Measurements from ENCODE around the gene KLHL6.
"Not testable (repeated sequence)": the region's sequence is repeated elsewhere in the genome, so short reads cannot be mapped to it uniquely, and the experiment has no call there.

The KLHL6 gene, protein sequence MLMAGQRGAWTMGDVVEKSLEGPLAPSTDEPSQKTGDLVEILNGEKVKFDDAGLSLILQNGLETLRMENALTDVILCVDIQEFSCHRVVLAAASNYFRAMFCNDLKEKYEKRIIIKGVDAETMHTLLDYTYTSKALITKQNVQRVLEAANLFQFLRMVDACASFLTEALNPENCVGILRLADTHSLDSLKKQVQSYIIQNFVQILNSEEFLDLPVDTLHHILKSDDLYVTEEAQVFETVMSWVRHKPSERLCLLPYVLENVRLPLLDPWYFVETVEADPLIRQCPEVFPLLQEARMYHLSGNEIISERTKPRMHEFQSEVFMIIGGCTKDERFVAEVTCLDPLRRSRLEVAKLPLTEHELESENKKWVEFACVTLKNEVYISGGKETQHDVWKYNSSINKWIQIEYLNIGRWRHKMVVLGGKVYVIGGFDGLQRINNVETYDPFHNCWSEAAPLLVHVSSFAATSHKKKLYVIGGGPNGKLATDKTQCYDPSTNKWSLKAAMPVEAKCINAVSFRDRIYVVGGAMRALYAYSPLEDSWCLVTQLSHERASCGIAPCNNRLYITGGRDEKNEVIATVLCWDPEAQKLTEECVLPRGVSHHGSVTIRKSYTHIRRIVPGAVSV

DNA sequence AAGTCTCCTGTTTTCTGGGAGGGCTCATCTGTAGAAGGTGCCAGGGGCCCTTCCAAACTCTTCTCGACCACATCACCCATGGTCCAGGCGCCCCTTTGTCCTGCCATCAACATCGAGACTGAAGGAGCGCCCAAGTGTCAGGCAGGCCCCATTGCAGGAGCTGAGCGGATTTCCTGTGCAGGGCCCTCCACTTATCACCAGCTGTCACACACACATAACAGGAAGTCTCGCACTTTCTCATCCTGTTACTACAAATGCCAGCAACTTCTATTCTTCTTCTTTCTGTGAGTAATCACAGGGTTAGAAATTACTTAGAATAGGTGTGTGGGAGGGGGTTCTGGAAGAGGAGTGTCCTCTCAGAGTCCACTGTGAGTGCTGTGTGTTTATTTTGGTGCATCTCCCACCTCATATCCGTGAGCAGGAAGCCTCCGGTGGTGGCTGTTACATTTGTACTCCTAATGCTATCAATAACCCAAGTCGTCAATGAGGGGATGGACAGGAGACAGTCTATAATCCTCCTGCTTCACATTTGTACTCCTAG is at the start of gene KLHL6:
Gene KLHL6 (minus strand): TSS at position 166 of the 541 bp plus-strand sequence. CDS start 53 bp downstream, at position 113.
- no peak for DNase-seq

GRCh38 chr3:183597959-183598358 is 42.5 kb upstream of the KLHL6 start:
- DNase-seq = no peak

GRCh38 chr3:183594636-183595035 is 39.1 kb upstream of the KLHL6 start:
- DNase-seq = no peak

GRCh38 chr3:183592821-183593220 is 37.3 kb upstream of the KLHL6 start:
- DNase-seq = no peak

DNA sequence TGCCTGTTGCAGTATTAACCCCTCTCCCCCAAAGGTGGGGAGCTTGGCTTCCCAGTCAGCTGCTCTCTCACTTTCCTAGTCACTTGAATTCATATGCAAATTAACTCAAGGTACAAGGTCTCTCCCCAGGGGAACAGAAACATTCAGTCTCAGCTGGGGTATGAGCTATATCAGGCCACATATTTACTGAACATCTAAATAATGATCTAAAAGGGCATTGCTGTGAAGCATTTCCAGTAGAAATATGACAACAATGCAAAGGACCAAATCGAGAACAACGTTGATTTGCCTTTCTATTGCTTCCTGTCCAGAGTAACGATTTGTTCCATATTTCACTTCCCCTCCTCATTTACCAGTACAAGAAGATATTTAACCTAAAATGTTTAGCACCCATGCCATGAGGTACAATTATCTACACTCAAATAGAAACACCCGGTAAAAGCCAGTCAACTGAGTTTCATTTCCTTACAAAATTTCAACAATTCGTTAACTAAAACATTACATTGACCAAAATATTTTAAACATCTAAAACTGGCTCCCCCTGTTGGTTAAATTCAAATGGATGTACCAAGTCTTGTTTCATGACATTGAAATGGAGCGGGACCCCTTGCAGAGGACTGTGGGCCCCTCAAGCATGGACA is 36.5 kb upstream of the KLHL6 start:
- DNase-seq = no peak

DNA sequence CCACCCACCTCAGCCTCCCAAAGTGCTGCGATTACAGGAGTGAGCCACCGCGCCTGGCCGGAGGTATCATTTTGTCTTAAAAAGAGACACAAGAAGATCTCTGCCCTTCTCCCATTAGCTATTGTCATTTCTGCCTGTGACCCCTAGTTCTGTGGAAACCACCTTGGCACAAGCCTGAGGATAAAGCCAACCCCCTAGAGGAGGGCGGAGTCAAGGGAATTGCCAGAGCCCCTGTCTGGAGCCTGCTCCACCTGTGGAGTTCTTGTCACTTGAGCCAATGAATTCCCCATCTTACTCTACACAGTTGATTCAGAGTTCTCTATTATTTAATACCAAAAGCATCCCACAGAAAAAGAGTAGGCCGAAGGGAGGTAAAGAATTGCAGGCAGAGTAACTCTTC is 34.9 kb upstream of the KLHL6 start:
- no peak for DNase-seq

DNA sequence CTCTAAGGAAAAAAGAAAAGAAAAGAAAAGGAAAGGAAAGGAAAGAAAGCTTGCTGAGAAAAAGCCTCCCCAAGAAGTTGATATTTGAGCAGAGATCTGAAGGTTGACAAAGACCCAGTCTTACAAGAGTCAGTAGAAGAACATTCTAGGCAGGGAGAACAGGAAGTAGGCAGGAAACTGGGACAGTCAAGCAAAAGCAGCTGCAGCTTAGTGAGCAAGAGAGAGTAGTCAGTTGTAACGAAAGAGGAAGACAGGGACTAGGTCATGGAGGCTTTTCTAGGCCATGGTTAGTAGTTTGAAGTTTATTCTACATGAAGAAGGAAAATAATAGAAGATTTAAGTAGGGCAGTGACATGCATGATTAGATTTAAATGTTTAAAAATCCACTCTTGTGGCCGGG is 31.8 kb upstream of the KLHL6 start:
- no peak for DNase-seq

DNA sequence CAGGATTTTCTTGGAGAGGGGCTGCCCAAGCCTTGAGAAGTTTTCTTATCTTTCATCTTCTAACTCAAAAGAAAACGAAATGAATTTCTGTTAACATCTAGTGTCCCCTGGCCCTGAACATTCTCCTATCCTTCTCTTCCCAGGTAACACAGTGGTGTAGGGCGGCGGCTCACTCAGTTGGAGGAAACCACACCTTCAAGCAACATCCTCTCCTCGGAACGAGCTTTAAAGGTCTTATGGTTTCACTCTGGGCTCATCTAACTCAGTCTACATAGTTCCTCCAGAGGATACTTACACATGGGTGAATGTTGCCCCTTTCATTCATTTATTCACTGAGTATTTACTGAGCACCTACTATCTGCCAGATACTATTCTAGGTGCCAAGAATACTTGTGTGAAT is 31.0 kb upstream of the KLHL6 start:
- no peak for DNase-seq

DNA sequence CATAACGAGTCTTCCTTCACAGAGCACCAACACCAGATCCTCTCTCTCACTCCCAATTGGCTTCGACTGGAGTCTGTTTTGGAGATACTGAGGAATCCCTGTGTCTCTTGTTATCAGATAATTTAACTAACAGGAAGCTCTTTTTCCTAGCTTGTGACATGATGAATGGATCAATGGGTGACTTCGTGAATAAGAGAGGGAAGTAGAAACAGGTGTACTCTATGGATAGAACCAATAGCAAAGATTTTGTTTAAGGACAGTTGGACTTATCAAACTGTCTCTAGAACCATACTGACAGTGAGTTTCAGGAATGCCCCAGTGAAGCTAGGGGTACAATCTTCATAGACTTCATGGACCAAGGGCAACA is 29.4 kb upstream of the KLHL6 start:
- DNase-seq = no peak

- DNase-seq = peak in 1 of 3 experiments; percentile 40
Observed at GRCh38 chr3:183584246-183584913, 28.9 kb upstream of the KLHL6 start.

- DNase-seq = no peak
Observed at GRCh38 chr3:183583331-183584245, 28.1 kb upstream of the KLHL6 start.

GRCh38 chr3:183582161-183582560 is 26.7 kb upstream of the KLHL6 start:
- no peak for DNase-seq

GRCh38 chr3:183581496-183582155 is 26.1 kb upstream of the KLHL6 start:
- DNase-seq = peak in 1 of 3 experiments; percentile 42

DNA sequence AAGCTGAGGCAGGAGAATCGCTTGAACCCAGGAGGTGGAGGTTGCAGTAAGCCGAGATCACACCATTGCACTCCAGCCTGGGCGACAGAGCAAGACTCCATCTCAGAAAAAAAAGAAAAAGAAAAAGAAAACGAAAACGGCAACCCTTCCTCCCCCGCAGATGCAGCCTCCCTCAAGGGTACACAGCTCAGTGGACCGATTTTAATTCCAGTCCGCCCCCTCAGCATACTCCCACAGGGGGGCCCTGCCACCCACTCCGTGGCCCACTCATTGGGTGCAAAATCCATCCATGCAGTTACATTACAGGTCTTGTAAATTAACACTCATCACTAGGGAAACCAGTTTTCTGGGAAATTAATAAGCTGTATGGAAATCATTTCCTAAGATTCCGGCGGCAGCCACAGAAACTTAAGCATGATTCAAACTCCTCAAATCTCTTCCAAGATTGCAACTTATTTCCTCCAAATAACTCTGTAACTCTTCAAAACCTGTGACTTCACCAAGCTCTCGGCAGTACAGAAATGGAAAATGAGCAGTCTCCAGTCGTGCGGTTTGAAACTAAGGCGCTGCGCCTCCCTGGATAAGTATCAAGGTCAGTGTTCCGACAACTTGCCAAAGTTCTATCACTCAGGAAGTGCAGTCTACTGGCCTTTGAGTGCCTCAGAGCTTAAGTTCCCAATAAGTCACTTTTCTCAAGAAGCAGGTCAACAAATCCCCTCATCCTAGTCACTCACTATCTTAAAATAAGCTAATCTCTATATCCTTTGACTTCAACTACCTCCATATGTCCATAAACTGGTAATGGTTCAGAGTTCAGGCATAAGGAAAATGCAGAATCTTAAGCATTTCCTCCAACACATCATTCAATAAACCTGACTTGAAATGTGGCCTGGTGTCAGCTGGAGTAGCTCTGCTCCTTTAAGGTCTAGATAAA is 24.7 kb upstream of the KLHL6 start:
- DNase-seq = no peak

GRCh38 chr3:183578179-183578578 is 22.7 kb upstream of the KLHL6 start:
- no peak for DNase-seq

DNA sequence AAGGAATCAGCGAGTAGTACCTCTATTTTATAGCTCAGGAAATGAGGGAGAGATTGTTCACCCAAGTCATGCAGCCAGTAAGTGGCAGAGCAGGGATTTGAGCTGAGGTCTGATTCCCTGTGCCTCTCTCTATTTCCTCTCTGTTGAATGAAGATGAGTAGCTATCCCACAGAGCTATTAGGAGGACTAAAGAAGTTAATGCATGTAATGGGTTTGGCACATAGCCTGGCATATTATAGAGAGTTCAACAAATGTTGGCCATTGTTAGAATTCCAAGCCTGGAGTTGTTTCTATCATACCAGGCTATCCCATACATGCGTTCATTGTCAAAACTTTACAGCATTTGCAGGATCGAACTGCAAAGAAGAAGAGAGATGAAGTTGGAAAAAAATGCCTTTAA is 21.8 kb upstream of the KLHL6 start:
- peak in 1 of 3 experiments; percentile 13 for DNase-seq

DNA sequence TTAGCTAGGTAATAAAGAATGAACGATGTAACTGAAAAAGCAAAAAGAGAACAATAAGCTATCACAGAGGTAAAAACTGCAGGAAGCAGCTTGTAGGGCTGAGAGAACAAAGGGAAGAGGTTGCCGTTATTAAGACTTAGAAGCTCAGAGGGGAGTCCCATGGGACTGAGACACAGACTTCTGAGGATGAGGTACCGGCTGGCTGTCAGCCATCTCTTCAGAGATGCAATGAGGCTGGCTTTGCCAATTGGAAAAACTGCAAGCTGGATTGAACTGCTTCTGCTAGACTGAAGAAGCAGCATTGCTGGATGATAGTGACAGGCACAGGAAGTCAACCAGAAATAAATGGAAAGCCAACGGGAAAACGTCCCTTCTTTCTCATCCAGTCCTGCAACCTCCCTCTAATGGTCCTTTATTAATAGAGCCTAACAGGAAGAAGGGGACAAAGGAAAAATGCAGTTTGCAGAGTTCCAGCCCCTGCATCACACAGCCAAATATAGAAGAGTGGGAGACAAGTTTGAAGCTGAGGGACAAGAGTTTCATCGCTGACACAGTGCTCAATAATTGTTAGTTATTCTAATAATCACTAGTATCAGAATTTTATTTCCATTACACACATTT is 21.1 kb upstream of the KLHL6 start:
- DNase-seq = peak; percentile 24 to 96 (median 53)

- DNase-seq = no peak
Observed at GRCh38 chr3:183572935-183573334, 17.4 kb upstream of the KLHL6 start.

DNA sequence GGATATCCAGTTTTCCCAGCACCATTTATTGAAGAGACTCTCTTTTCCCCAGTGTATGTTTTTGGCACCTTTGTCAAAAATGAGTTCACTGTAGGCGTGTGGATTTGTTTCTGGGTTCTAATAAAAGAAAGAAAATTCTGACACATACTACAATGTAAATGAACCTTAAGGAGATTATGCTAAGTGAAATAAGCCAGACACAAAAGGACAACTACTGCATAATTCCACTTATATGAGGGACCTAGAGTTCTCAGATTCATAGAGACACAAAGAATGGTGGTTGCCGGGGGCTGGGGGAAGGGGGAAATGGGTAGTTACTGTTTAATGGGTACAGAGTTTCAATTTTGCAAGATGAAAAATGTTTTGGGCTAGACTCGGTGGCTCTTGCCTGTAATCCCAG is 14.7 kb upstream of the KLHL6 start:
- DNase-seq = not testable (repeated sequence)

DNA sequence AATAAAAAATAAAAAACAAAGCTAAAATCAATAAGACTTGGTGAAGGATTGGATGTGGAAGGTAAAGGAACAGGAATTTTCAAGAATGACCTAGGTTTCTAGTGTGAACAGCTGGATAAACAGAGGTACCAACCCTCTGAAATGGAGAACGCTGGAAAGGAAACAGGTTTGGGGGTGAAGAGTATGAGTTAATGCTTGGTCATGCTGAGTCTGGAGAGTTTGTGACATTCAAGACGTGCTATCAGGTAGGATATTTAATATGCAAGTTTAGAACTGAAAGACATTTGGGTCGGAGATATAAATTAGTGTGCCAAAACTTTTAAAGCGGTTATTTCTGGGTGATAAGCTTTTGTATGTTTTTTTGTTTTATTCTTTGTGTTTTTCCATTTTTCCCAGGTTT is 11.4 kb upstream of the KLHL6 start:
- no peak for DNase-seq

Data from NCI-H1417 (cell line).